HG03575 (cell line): Measurements from ENCODE around the gene NUF2.

Experiments
- ATAC-seq: cut with Tn5 transposase; IDR thresholded peaks from one replicate; pipeline ENCODE4 v1.9.1; 2021; ENCODE audit not compliant: unreplicated experiment, insufficient number of reproducible peaks, low FRiP score; ENCODE audit errors: extremely low read depth

The NUF2 gene

DNA sequence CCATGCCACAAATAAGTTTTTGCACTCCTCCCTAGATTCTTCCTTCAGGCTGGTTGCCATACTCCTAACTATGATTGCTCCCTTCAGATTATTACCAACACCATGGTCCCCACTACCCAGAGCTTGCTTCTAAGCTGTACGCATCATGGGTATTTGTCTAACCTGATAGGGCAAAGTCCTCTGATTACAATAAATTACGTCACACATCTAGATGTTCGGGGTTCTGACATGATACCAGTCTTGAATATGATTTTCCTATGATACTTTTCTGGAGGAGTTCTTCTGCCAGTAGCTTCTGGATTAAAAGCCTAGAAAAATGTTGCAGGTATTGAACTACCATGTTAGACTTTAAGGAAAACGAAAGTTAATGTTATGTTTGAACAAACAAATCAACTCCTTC lies 67.2 kb downstream of the NUF2 start:
- no peak for ATAC-seq

GRCh38 chr1:163395790-163396189 lies 74.0 kb downstream of the NUF2 start:
- no peak for ATAC-seq

GRCh38 chr1:163397451-163398200 lies 75.9 kb downstream of the NUF2 start:
- no peak for ATAC-seq

DNA sequence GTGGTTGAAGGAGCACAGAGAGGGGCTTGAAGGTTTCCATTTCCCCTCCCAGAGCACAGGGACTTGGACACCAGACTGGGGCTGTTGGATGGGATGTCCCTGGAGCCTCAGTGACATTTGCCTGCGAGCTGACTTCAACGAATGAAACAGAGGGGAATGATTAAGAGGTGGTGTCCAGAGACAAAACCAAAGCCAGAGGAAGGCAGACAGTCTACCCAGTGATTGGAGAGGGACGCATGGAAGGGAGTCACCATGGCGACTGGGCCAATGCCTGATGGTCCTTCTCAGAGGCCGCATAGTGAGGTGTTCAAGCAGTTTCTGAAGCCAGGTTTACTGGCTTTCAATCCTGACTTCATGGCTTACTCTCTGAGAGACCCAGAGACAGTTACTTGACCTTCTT lies 77.2 kb downstream of the NUF2 start:
- no peak for ATAC-seq

GRCh38 chr1:163399976-163400601 lies 78.3 kb downstream of the NUF2 start:
- no peak for ATAC-seq

DNA sequence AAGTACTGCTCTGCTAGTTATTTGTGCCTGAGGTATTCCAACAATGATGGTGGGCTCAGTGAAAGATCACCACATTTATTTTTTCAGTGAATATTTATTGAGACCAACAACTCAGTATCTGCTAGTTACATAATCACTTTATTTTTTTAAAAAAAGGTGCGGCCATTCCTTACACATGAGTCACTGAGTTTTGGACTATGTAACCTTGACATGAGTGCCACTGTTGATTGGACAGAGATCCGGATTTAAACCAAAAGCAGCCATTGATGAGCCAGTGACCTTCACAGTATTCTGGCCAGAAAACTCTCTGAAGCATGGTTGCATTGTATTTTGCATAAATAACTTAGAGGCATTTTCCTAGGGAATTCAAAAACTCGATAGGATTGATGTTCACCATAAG lies 79.5 kb downstream of the NUF2 start:
- ATAC-seq = no peak
